Fibroblast of skin of right quadriceps (primary cell): ENCODE data around the gene MTCL1.

ENCODE experiments used
- DNase-seq: peaks from one replicate; pipeline ENCODE4 v3.0.0-alpha.2; 2013

Gene MTCL1

DNA sequence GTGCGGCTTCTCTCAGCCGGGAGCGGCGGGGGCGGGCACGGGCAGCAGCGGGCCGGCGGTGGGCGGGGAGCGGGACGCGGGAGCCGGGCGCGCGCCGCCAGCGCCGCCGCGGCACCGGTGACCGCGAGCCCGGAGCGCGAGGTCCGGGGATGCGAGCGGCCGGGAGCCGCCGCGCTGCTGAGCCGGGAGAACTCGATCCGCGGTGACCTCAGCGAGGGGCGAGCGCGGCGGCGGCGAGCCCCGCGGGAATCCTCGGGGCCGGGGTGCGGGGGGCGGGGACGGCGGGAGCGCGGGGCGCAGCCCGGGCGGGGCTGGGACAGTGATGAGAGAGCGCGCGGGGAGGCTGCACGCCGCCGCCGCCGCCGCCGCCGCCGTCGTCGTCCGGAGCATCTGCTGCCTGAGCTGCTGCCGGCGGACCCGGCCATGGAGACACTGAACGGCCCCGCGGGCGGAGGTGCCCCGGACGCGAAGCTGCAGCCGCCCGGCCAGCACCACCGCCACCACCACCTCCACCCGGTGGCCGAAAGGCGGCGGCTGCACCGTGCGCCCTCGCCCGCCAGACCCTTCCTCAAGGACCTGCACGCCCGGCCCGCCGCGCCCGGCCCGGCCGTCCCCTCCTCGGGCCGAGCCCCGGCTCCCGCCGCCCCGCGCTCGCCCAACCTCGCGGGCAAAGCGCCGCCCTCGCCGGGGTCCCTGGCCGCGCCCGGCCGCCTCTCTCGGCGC, at the start of gene MTCL1:
MTCL1 (plus strand) TSS at position 319 of the 723 bp plus-strand sequence; CDS start at position 424, 105 bp downstream.
- peak; percentile 70 for DNase-seq

DNA sequence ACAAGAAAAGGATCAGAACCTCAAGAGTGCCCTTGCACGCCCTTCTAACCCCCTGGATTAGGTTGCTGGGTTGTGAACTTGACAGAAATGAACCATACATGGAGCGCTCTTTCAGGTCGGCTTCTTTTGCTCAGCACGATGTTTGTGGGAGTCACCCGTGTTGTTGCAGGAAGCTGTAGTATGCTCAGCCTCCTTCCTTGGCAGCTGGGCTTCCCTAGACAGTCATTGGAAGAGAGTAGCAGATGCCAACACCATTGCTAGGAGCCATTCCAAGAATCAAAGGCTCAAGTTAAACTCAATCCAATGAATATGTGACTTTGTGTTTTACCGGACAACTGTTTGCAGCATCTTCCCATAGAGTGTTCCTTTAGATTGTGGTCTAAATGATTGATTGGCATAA, 49.1 kb upstream of the MTCL1 start:
- DNase-seq: no peak

- DNase-seq: no peak
Observed at GRCh38 chr18:8657050-8657820, 48.1 kb upstream of the MTCL1 start.

DNA sequence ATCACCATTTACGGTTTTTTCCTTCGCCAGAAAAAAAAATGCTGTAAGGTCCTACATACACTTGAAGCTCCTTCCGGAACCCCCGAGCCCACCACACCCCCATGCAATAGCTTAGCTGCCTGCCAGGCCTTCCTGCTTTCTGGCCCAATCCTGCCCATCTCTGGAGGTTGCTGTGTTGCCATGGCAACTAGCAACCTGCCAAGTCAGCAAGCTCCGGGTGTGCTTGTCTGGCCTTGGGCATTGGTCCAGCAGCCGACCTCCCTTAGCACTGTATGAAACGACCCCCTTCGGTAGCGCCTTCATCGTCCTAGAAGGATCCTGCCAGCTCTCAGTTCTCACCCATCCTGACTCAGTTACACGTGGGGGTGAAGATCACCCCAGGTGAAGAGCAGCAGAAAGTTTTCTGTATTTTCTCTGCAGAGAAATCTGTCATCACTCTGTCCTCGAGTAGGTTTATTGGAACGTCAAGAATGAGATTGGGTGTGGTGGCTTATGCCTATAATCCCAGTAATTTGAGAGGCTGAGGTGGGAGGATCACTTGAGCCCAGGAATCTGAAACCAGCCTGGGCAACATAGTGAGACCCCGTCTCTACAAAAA, 47.4 kb upstream of the MTCL1 start:
- peak; percentile 68 for DNase-seq

- no peak for DNase-seq
Observed at GRCh38 chr18:8658858-8659485, 46.4 kb upstream of the MTCL1 start.

GRCh38 chr18:8659609-8660242, 45.6 kb upstream of the MTCL1 start:
- no peak for DNase-seq

GRCh38 chr18:8660316-8660715, 45.0 kb upstream of the MTCL1 start:
- no peak for DNase-seq

DNA sequence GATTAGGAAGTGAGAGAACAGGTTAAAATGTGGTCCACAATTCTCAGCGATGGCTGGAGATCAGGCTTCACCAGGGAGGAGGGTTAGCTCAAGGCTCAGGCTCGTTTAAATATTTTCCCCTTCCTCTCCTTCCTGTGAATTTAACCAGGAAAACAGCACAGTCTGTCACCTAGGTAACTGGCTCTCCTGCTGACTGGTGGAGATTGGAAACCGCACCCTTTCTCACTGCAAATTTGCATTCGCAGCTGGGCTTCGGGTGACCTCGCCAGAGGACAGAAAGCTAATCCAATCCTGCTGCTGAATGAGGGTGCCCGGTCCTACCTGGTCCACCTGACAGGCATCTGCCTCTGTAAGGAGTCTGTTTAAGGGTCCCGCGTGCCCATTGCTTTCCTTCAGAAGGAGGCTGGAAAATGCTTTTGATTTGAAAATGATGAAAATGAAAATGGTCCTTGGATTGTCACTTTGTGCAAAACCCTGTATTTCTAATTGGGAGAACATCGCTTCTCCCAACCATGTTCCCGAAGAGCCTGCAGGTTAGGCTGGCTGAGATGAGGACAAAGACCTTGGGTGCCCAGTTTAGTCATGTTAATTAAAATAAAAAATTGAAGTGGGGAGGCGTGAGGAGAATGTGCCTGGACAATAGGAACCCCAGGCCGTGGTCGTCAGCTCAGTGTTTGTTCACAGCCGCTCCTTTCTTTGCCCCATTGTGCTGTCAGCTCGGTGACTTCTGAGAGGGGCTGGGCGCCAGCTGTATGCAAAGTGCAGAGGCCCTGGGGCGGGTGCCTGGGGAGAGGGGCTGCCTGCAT, 43.4 kb upstream of the MTCL1 start:
- peak; percentile 54 for DNase-seq

DNA sequence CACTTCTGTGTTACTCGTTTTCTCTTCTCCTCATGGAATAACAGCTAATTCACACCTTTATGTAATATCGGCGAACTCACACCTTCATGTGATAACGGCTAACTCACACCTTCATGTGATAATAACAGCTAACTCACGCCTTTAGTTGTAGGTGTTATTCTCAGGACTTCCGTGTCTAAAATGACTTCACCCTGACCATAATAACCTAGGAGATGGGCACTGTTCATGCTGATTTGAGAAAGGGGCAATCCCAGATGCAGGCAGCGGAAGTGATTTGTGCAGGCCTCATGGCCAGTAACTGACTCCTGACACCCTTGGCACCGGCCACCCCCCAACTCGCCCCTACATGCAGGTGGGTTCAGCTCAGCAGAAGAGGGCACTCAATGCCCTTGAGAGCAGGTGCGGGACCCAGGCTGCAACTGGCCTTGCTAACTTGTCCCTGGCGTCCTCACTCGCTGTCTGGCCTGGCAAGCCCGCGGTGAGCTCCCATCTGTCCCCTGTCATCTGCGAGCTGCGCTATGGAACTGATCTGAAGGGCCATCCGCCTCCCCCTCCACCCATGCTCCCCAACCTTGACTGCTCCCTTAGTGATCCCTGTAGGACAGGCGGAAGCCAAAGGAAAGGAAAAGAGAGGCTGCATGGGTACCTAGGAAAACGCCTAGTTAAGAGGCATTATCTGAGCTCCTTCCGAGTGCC, 42.6 kb upstream of the MTCL1 start:
- DNase-seq: no peak

- peak; percentile 45 for DNase-seq
Observed at GRCh38 chr18:8667846-8668245, 37.5 kb upstream of the MTCL1 start.

- no peak for DNase-seq
Observed at GRCh38 chr18:8668381-8668780, 37.0 kb upstream of the MTCL1 start.

DNA sequence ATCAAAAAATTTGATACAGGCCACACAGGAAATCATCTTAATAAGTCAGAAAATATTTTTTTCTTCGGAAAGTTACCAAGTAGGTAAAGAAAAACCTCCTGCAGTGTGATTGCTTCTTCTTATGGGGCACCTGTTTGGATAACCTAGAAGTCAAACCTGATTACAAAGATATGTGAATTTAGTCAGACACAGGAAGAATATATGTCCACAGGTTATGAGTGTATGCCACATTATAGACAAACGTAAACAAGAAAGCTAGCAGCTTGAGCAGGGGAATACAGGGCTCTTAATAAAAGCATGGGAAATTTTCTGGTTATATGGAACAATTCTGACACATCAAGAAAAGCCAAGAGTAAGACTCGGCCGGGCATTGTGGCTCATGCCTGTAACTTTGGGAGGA, 35.8 kb upstream of the MTCL1 start:
- DNase-seq: no peak

DNA sequence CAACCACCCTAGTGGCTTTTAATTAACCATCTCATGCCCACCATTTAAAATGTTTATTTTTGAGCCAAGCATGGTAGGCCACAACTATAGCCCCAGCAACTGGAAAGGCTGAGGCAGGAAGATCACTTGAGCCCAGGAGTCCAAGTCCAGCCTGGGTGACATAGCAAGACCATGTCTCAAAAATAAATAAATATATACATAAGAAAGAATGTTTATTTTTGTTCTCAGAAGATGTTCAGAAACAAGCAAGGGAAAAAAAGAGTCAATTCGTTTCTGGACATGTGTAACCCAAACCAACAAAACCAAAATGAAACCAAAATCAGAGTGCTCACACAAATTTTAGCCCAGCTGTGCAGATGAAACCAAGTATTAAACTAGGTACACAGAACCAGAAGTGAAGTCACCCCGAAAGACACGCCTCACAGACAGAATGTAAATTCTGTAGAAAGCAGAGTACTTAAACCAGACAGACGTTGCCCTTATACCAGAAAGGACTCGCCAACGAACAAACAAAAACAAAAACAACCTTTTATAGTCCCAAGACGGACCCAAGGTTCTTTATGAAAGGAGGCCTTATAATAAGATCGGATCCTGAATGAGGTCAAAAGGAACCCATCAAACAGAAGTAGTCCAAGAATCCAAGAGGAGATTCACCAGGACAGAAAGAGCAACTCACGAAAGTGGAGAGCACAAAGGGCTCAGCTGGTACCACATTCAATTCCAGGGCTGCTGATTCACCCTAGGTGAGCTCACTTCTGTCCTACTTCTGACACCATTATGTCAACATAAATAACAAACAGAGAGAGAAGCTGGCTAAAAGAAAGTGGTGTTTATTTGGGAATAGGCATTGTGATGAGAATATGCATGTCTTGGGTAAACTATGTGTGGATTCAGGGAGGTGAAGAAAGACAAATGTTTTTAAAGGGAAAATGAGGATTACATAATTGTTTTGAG, 31.8 kb upstream of the MTCL1 start:
- no peak for DNase-seq

DNA sequence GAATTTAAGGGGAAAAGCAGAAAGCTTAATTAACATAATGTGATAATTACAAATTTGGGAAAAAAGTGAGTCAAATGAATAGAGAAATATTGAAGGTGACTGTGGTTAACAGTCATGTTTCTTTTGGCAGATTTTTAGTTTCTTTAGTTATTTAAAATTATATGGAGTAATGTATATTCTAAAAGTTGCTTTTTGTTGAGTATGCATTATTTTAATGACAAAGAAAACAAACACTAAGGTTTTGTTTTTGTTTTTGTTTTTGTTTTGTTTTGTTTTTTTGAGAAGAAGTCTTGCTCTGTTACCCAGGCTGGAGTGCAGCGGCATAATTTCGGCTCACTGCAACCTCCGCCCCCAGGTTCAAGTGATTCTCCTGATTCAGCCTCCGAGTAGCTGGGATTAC, 30.3 kb upstream of the MTCL1 start:
- DNase-seq: no peak

DNA sequence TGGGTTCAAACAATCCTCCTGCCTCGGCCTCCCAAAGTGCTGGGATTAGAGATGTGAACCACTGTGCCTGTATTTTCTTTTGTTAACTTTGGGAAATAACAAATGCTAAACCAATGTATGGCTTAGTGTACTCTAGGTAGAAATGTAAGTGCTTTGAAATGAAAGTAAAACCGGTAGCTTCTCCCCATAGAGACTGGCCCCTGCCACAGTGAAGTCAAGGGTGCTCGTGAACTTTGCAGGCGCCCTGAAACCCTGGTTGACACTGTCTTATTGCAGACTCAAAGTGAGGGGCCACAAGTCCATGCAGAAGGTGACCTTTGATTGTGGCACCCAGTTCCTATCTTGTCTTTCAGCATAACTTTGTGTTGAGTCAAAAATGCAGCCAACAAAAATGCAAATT, 24.2 kb upstream of the MTCL1 start:
- no peak for DNase-seq

DNA sequence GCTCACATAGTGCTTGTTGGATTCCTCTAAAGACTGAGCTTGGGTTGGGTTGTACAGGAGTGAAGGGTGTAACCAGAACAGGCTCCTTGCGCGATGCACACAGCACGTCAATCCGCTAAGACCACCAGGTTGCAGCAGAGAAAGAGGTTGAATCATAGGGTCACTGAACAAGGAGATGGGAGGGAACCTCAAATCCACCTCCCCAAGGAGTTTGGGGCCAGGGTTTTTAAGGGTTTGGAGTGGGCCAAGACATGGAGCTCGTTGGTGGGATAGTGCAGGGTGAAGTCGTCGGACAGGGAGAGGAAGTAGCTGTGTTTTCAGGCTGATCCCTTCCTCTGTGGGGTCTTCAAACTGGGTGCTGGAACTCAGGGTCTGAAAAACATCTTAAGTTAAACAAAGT, 20.8 kb upstream of the MTCL1 start:
- DNase-seq: no peak

DNA sequence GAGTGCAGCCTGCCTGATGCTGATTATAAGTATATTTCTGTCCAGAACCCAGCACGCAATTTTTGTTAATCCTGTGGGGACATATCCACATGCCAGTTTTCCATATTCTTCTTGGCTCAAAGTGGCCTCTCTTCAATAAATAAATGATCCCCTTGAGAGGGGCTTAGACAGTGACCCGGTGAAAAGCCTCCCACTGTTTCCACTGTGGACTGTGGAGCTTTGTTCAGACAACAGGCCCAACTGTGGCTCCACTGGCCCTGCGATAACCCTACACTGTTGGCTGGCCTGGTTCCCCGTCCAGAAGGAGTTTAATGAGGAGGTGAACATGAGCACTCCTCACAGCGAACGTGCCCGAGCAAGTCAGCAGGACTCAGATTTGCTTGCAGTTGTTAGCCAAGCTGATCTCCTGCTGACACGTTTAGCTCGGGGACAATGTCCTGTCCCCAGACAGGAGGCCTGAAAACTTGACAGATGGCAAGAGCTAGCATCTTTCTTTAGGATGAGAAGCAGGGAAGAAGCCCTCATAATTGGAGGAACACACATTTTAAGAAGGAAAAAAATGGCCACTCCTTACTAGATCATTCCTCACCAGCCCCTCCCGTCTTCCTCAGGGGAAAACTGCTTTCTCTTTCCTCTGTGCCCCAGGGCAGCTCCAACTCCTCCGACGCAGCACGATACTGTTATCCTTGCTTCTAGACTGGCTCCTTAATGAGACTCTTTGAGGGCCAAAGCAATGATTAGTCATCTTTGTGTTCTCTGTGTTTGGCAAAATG, 20.0 kb upstream of the MTCL1 start:
- DNase-seq: no peak

DNA sequence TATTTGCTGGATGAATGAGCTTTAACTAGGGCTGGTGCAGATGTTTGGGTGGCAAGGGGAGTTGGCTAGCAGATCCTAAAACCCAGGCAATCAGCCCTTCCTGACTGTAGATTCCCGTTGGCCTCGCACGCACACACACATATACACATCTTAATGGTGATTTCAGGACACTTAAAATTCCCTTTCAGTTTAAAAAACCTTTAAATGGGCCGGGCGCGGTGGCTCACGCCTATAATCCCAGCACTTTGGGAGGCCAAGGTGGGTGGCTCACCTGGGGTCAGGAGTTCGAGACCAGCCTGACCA, 19.5 kb upstream of the MTCL1 start:
- no peak for DNase-seq

GRCh38 chr18:8686611-8687010, 18.7 kb upstream of the MTCL1 start:
- no peak for DNase-seq
